Suppressor macrophage treated with lipopolysaccharide for 4 hours (primary cell): ENCODE data around the gene CDC45.

Source experiments
- DNase-seq: peaks from one replicate; pipeline ENCODE4 v3.0.0-alpha.2; 2020

CDC45 gene

DNA sequence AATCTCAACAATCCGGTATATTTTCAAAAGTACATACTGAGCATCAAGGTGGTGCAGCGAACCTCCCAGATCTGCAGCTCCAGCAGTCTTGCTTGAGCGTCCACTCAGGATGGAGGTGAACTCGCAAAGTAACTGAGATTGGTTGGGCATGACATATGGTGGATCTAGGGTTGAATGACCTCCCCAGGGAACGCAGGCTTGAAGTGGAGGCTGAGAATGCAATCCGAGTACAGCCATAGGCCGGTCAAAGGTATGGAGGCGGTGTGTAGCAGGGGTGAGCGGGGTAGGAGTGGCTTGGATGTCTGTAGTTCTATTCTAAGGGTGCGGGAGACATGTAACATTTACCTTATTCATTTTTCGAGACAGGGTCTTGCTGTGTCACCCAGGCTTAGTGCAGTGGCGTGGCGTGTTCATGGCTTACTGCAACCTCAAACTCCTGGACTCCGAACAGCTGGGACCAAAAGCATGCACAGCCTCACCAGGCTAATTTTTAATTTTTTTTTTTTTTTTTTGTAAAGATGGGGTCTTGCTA lies 31.6 kb upstream of the CDC45 start:
- no peak for DNase-seq

GRCh38 chr22:19448739-19449421 lies 30.8 kb upstream of the CDC45 start:
- DNase-seq, result no peak

GRCh38 chr22:19449422-19449767 lies 30.3 kb upstream of the CDC45 start:
- no peak for DNase-seq

GRCh38 chr22:19450363-19451175 lies 29.2 kb upstream of the CDC45 start:
- no peak for DNase-seq

DNA sequence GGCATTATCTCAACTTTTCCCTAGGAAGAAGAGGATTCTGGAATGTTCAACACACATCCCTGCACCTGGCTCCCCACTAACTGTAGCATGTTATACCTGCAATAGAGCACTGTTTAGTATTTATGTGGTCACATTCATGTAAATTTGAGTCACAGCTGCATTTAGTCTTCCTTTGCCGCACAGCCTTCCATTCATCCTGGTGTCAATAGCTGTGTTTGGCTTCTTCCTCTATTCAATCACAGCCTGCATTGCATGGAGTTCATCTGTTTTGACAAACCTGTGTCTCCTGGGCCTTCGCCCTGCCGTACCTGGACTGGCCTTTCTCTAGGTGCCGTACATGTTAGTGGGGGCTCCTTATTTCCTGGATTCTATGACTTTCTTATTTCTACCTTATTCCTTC lies 28.1 kb upstream of the CDC45 start:
- no peak for DNase-seq

DNA sequence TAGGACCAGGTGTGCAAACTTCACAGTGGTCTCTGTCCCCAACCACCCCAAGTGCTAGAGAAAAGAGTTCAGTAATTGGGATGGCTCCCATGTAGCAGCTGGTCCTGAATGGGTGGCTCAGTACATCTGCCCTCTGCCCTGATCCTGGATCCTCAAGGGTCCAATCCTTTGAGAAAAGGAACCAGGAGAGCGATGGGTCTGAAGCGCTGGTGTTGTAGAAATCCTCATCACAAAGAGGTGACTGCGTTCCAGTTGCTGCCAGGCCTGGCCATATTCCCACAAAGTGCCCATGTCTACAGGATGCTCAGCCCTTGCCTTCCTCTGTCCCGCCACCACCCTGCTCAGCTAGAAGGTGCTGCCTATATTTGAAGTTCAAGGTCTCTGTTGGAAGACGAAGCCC lies 26.0 kb upstream of the CDC45 start:
- no peak for DNase-seq

GRCh38 chr22:19454156-19454555 lies 25.6 kb upstream of the CDC45 start:
- DNase-seq, result no peak

DNA sequence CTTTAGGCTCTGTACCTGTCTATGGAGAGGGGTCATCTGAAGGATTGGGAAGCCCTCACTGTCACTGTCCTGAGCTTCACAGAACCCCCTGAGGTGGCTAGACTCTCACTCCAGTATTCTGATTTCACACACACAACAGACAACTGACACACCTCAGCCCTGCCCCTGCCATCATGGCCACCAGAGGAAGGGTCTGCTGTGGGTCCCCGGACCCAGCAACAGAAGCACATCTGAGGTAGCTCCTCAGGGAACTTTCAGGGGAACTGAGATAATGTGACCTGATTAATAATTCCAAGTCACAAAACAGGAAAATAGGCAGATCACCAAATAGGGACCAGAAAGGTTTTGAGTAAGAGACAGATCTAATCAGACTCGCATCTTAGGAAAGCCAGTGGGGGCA lies 24.7 kb upstream of the CDC45 start:
- no peak for DNase-seq

- no peak for DNase-seq
Observed at GRCh38 chr22:19455585-19456370, 23.9 kb upstream of the CDC45 start.

DNA sequence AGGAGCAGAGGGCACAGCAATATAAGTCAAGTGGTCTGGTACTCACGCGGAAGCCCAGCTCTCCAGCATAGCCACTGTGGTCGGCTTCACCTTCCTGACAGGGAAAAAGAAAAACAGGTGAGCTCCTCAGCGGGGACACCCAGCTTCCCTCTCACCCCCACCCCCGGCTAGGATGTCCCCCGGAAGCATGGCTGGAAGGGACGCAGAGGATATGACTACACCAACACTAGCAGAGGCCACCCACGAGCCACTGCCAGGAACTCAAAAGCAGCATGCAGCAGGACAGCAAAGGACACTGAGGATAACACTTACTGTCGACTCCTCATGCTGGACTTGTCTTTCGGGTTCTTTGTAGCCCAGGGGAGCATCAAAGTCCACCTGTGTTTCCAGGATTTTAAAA lies 23.2 kb upstream of the CDC45 start:
- no peak for DNase-seq

- no peak for DNase-seq
Observed at GRCh38 chr22:19457828-19458428, 21.8 kb upstream of the CDC45 start.

GRCh38 chr22:19460036-19460435 lies 19.7 kb upstream of the CDC45 start:
- no peak for DNase-seq

GRCh38 chr22:19461506-19461905 lies 18.2 kb upstream of the CDC45 start:
- DNase-seq, result no peak

- no peak for DNase-seq
Observed at GRCh38 chr22:19463008-19463407, 16.7 kb upstream of the CDC45 start.

- DNase-seq, result no peak
Observed at GRCh38 chr22:19463491-19464469, 15.9 kb upstream of the CDC45 start.

- no peak for DNase-seq
Observed at GRCh38 chr22:19464546-19464945, 15.2 kb upstream of the CDC45 start.

- no peak for DNase-seq
Observed at GRCh38 chr22:19464975-19465374, 14.7 kb upstream of the CDC45 start.

GRCh38 chr22:19466126-19466716 lies 13.5 kb upstream of the CDC45 start:
- DNase-seq, result no peak

GRCh38 chr22:19466848-19467752 lies 12.6 kb upstream of the CDC45 start:
- DNase-seq, result no peak

DNA sequence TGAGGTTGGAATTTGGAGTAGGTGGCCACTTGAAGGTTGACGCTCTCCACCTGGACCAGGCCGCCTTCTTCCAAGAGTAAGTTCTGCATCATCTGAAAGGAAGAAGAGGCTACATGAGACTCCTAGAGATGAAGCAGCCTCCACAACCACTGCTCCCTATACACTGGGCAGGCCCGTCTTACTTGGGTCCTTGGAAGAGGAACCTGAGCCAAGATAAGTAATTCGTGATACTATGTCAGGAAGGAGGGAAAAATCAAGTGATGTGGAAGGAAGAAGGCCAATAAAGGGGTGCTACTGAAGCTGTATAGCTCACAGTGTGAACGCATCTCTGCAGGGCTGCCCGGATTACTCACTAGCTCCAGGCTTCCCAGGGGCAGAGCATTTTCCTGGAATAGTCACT lies 11.8 kb upstream of the CDC45 start:
- DNase-seq, result no peak
